Activated CD8-positive, alpha-beta memory T cell treated with anti-CD3 and anti-CD28 coated beads for 36 hours (primary cell): ENCODE data around the gene TECPR1. TPM values are rescaled to one million over a fixed set of nuclear protein-coding genes. Genes with fewer than 3 reads are reported as not detected.

Source experiments
- CTCF ChIA-PET: fragments of 350-600 bp; sonication (Branson Sonifier 250); formaldehyde crosslinking; loops from one replicate; lab custom pipeline; 2021; ENCODE audit warnings: antibody characterized with exemption; lab: Charles Lee
- POLR2A ChIA-PET: fragments of 350-600 bp; sonication (Branson Sonifier 250); formaldehyde crosslinking; loops from one replicate; lab custom pipeline; 2021; ENCODE audit warnings: antibody characterized with exemption; lab: Charles Lee
- total RNA-seq, 2 experiments: library from RNA; stranded (reverse); gene quantifications; one replicate each; pipeline ENCODE4 v1.2.3, GENCODE V29; 2021

Gene TECPR1
- total RNA-seq, 2 experiments from 2014 or later = 25.6 to 32.7 TPM

- POLR2A ChIA-PET = no interaction called here
- CTCF ChIA-PET = interaction anchor here (0.6 kb wide), 1 partner anchor 85 kb away, joined by 3 read pairs; no protein-coding TSS in a partner anchor
Observed at GRCh38 chr7:98256431-98256830, 4.4 kb upstream of the TECPR1 start.

DNA sequence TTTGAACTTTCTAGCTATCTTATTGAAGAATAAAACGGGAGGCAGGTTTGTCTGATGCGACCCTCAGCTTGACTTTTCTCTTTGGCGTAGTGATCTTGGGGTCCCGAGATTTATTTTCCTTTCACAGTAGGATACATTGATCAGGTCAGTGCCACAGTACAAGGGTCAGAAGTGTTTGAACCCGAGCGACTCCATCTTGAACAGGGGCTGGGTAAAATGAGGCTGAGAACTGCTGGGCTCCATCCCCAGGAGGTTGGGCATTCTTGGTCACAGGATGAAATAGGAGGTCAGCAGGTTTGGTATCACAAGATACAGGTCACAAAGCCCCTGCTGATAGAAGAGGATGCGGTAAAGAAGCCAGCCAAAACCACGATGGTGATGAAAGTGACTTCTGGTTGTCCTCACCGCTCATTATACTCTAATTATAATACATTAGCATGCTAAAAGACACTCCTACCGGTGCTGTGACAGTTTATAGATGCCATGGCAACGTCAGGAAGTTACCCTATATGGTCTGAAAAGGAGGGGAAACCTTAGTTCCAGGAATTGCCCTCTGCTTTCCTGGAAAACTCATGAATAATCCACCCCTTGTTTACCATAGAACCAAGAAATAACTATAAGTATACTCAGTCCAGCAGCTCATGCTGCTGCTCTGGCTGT lies 3.0 kb upstream of the TECPR1 start:
- ChIA-PET POLR2A (no interaction called here), CTCF (no interaction called here)

GRCh38 chr7:98254516-98254915 lies 2.5 kb upstream of the TECPR1 start:
- POLR2A ChIA-PET = no interaction called here
- CTCF ChIA-PET = no interaction called here

DNA sequence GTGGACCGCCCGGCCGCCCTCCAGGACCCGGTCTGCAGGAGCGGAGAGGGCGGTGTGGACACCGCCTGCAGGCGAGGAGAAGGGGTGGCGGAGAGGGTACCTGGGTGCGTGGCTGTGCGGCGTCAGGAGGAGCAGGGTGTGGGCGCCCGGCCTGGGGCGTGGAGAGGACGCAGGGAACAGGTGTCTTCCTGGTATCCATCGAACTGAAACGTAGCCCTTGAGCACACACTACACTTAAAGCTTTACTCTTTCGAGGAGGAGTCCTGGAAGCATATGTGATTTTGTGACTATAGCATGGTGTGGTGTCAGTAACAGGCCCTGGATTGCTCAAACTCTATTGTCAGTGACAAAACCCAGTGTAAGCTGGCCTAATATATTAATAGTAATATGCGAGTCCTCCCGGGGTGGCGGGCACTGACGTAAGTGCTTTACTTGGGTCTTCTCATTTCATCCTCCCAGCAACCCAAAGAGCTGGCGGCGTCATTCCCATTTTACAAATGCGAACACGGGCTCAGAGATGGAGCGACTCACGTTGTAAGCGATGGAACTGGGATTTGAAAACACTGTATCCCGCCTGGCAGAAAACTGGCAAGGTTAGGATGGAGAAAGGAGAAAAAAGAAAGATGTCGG lies 508 bp upstream of the TECPR1 start:
- POLR2A ChIA-PET = interaction anchor here (1.6 kb wide), 1 partner anchor 50 kb away, joined by 4 read pairs; no protein-coding TSS in a partner anchor
- CTCF ChIA-PET = no interaction called here

DNA sequence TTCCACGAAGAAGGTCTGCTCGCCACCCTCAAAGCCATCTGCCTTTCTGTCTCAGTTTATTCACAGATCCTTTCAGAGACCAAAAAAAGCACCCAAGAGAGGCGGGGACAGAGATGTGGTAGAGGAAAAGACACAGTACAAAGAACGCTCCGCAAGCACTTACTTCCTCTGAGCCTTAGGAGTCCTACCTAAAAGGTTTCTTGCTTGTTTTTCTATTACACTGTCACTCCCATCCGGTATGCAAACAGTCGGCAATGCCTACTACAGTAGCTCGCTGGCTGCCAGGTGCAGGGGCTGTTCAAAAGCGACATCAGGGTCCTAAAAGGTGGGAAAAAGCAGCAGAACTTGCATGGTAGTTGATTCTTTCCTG lies 816 bp downstream of the TECPR1 start:
- POLR2A ChIA-PET = interaction anchor here (0.6 to 1.6 kb wide), 2 partner anchors 15 to 49 kb away, joined by 3 to 4 read pairs; no protein-coding TSS in a partner anchor

GRCh38 chr7:98250789-98251188 lies 1.2 kb downstream of the TECPR1 start:
- CTCF ChIA-PET = interaction anchor here (0.7 to 1.4 kb wide), 4 partner anchors 71 to 230 kb away, joined by 3 to 5 read pairs (median 3); no protein-coding TSS in a partner anchor
- POLR2A ChIA-PET = interaction anchor here (0.6 to 1.2 kb wide), 3 partner anchors 9 to 280 kb away, joined by 3 read pairs; no protein-coding TSS in a partner anchor

More for the DNA sequence above, 816 bp downstream of the TECPR1 start:
- CTCF ChIA-PET = interaction anchor here (1.0 to 1.4 kb wide), 3 partner anchors 83 to 230 kb away, joined by 3 to 5 read pairs (median 3); no protein-coding TSS in a partner anchor

DNA sequence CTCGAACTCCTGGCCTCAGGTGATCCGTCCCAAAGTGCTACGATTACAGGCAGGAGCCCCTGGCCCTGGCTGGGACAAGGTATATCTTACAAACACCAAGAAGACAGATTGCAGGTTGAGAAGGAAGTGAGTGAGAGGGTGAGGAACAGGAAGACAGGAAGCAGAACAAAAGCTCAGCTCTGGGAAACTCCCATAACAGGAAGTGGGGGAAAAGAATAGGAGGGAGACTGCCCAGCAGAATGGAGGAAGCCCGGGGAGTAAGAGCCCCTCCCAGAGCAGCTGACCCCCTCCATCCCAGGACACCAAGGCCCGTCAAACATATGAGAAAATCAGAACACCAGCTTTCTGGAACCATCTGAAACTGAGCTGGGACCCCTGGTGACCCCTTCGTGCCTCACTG lies 2.9 kb downstream of the TECPR1 start:
- ChIA-PET CTCF (no interaction called here), POLR2A (no interaction called here)

DNA sequence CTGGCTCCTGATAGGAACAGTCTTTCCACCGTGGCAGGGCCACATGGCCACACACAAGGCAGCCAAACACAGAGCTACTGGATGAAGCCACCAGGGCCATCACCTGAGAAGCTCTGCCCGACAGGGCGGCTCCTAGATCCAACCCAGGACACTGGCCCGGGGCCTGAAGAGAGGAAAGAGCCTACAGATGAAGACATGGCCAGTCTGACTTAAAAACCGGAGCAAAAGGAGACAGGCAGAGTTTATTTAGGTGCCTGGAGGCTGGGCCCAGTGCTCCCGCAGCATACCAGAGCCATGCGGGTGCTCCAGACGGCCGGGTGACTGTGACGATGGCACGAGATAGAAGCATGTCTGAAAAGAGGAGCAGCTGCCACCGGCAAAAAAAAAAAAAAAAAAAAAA lies 3.9 kb downstream of the TECPR1 start:
- ChIA-PET CTCF (no interaction called here), POLR2A (no interaction called here)

GRCh38 chr7:98244871-98245270 lies 7.2 kb downstream of the TECPR1 start:
- ChIA-PET CTCF (interaction anchor here (1.1 kb wide), 1 partner anchor 35 kb away, joined by 4 read pairs; no protein-coding TSS in a partner anchor), POLR2A (no interaction called here)

GRCh38 chr7:98242934-98243333 lies 9.1 kb downstream of the TECPR1 start:
- ChIA-PET CTCF (interaction anchor here (1.1 kb wide), 1 partner anchor 76 kb away, joined by 3 read pairs; no protein-coding TSS in a partner anchor), POLR2A (no interaction called here)

- POLR2A ChIA-PET = interaction anchor here (0.8 kb wide), 1 partner anchor 8 kb away, joined by 3 read pairs; no protein-coding TSS in a partner anchor
- CTCF ChIA-PET = no interaction called here
Observed at GRCh38 chr7:98242342-98242741, 9.7 kb downstream of the TECPR1 start.

- ChIA-PET POLR2A (interaction anchor here (0.8 kb wide), 1 partner anchor 8 kb away, joined by 3 read pairs; no protein-coding TSS in a partner anchor), CTCF (no interaction called here)
Observed at GRCh38 chr7:98241674-98242241, 10.3 kb downstream of the TECPR1 start.

- ChIA-PET CTCF (no interaction called here), POLR2A (no interaction called here)
Observed at GRCh38 chr7:98240961-98241673, 10.9 kb downstream of the TECPR1 start.

DNA sequence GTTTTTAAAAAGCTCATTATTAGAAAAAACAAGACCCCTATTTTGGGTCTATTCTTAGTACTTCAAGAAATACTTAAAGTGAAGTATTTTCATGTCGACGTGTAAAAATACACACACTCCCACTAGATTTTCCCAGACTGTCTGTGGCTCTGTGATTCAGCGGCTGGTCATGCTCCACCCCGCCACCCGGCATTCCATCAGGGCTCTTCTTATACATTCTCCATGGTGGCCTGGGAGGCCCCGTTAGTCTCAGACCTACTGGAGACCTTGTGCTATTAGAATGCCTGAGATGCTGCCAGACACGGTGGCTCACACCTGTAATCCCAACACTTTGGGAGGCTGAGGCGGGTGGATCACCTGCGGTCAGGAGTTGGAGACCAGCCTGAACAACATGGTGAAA lies 13.1 kb downstream of the TECPR1 start:
- POLR2A ChIA-PET = interaction anchor here (0.6 kb wide), 1 partner anchor 131 kb away, joined by 3 read pairs; no protein-coding TSS in a partner anchor
- CTCF ChIA-PET = no interaction called here

DNA sequence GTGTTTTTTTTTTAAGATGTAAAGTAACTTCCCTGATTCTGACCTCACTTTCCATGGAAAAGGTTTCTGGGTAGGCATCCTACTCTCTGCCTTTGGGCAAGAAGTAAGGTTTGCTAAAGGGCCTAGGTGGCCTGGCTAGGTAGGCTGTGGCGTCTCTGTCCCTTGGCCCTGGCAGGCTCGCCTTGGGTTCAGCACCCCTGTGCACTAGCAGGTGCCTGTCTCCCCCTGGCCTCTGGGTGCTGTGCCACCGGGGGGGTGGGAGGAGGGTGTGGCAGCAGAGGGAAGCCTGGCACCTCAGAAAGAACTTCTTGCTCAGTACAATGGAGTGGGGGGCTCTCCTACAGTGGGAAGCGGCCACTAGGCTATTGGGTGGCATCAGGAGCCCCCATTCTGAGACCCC lies 14.0 kb downstream of the TECPR1 start:
- POLR2A ChIA-PET = no interaction called here
- CTCF ChIA-PET = no interaction called here

- ChIA-PET POLR2A (no interaction called here), CTCF (no interaction called here)
Observed at GRCh38 chr7:98236355-98237185, 15.5 kb downstream of the TECPR1 start.

GRCh38 chr7:98235901-98236300 lies 16.1 kb downstream of the TECPR1 start:
- CTCF ChIA-PET = no interaction called here
- POLR2A ChIA-PET = no interaction called here

DNA sequence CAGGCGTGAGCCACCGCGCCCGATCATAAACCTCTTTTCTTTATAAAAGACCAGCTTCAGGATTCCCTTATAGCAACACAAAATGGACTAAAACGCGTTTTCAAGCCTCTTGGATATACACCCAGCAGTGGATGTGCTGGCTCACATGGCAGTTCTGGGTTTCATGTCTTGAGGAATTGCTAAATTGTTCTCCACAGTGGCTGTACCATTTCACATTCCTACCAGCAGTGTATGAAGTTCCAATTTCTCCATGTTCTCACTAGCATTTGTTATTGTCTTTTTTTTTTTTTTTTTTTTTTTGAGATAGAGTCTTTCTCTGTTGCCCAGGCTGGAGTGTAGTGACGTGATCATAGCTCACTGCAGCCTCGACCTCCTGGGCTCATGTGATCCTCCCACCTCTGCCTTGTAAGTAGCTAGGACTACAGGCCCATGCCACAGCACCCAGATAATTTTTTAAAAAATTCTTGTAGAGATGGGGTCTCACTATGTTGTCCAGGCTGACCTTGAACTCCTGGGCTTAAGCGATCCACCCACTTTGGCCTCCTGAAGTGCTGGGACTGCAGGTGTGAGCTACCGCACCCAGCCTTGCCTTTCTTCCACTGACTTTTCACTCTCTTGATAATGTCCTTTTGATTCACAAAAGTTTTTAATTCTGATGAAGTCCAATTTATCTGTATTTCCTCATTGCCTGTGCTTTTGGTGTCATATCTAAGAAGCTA lies 17.4 kb downstream of the TECPR1 start:
- ChIA-PET POLR2A (no interaction called here), CTCF (no interaction called here)
